Motor neuron (in vitro differentiated cells): ENCODE measurements around the gene NOP53. TPM values are rescaled to one million over a fixed set of nuclear protein-coding genes. Genes with fewer than 3 reads are reported as not detected.
A peak's percentile ranks its signal among the peaks of the same experiment; 100 is the strongest.

Source experiments
- ATAC-seq, 8 experiments: fragments of 200-7000 bp; cut with Tn5 transposase; replicated peaks in 6 of 8; 2 replicates each; pipeline ENCODE4 v1.8.0; 2021; ENCODE audit warnings: mild to moderate bottlenecking in 8 of 8, moderate library complexity in 8 of 8
- H3K27ac ChIP-seq, 2 donors: fragments of 250-450 bp; sonication (Bioruptor Pico); 2 replicates each; pipeline ENCODE4 v1.9.0; 2021; ENCODE audit warnings: antibody characterized with exemption in 2 of 2, mild to moderate bottlenecking in 2 of 2, moderate library complexity in 1 of 2
- H3K4me1 ChIP-seq, 2 donors: fragments of 250-450 bp; sonication (Bioruptor Pico); replicated peaks in 1 of 2; 2 replicates each; pipeline ENCODE4 v1.6.1; 2021; ENCODE audit warnings: antibody characterized with exemption in 2 of 2, mild to moderate bottlenecking in 2 of 2, moderate library complexity in 1 of 2
- H3K4me3 ChIP-seq, 5 donors: fragments of 250-450 bp; sonication (Bioruptor Pico); 2 replicates each; pipeline ENCODE4 v1.9.0; 2021; ENCODE audit warnings: antibody characterized with exemption in 5 of 5, mild to moderate bottlenecking in 5 of 5, moderate library complexity in 4 of 5
- WGBS, 10 experiments: fragments of 450-650 bp; shearing (Covaris generic); methylation state at CpG; one replicate each; pipeline ENCODE4 v1.0.0; 2022; 5-methylcytosine and 5-hydroxymethylcytosine counted together
- in situ Hi-C, 9 experiments: fragments of 400-800 bp; cut with MboI; loops; one replicate each; pipeline ENCODE4 v1.15.0; 2021; ENCODE audit warnings: low sequenced_read_pairs in 9 of 9, low pct_unique_long_range_greater_than_20kb in 2 of 9; ENCODE audit not compliant: unreplicated experiment in 9 of 9
- total RNA-seq, 8 experiments: library from RNA; unstranded; fragments of 300-600 nt; gene quantifications; 2 replicates each; pipeline versions ENCODE4 v1.2.3 to v1.2.4, GENCODE V29; 2022

Gene NOP53
- total RNA-seq: 100 to 1,000 TPM; 106 to 243 (median 168) TPM

- peak; percentile 44 to 78 (median 67) for ATAC-seq
- H3K4me3 ChIP-seq: peak within 1 kb of the TSS; percentile 93 to 99 (median 97)
- in situ Hi-C loops: loop anchor here in 2 of 9 experiments (25.0 kb wide), 2 partner anchors 308 to 458 kb away; no protein-coding TSS in a partner anchor
- H3K4me1 ChIP-seq: peaks cover 9 to 25% of the 10 kb centered on the region in 2 donors
- peak within 1 kb of the TSS; percentile 99 for H3K27ac ChIP-seq
- 0 to 30% (median 10%) methylated on average over 1 to 22 of the region's 53 CpGs; no CpG with 5 or more reads in 1 of the 10 experiments for WGBS, 10 experiments
Measured at GRCh38 chr19:47745010-47745901, at the start of gene NOP53. TSS of gene NOP53 (plus strand) at chr19:47745546. CDS start at chr19:47745560, 14 bp downstream.

- ATAC-seq: no peak
- in situ Hi-C loops: loop anchor here in 3 of 9 experiments (10.0 to 25.0 kb wide), 3 partner anchors 184 to 262 kb away; partner anchors contain the start of gene NAPA (in 1 of the 3)
- Histone ChIP-seq H3K4me3 (no peak overlapping the region), H3K27ac (no peak overlapping the region), H3K4me1 (peaks cover 0 to 6% of the 10 kb centered on the region in 2 donors)
- WGBS, 10 experiments: no CpG with 5 or more reads among the region's 8 CpGs
Measured at GRCh38 chr19:47696635-47697034, 48.7 kb upstream of the NOP53 start.

GRCh38 chr19:47697863-47698609 is 47.3 kb upstream of the NOP53 start:
- WGBS, 10 experiments: 0 to 100% (median 65%) methylated on average over 1 to 5 of the region's 21 CpGs; no CpG with 5 or more reads in 5 of the 10 experiments
- in situ Hi-C loops: loop anchor here in 3 of 9 experiments (10.0 to 25.0 kb wide), 3 partner anchors 186 to 263 kb away; partner anchors contain the start of gene NAPA (in 1 of the 3)
- H3K4me1 ChIP-seq: peaks cover 0 to 6% of the 10 kb centered on the region in 2 donors
- H3K4me3 ChIP-seq: no peak overlapping the region
- H3K27ac ChIP-seq: peak overlapping the region in 1 of 2 donors; percentile 65
- ATAC-seq: peak; percentile 69 to 94 (median 73)

- in situ Hi-C loops: loop anchor here in 3 of 9 experiments (10.0 to 25.0 kb wide), 3 partner anchors 186 to 264 kb away; partner anchors contain the start of gene NAPA (in 1 of the 3)
- peak in 2 of 8 experiments; percentile 3 to 5 for ATAC-seq
Measured at GRCh38 chr19:47698631-47699359, 46.6 kb upstream of the NOP53 start.

GRCh38 chr19:47699360-47699917 is 45.9 kb upstream of the NOP53 start:
- Histone ChIP-seq H3K27ac (peak overlapping the region in 1 of 2 donors; percentile 62), H3K4me3 (no peak overlapping the region), H3K4me1 (peaks cover 0 to 6% of the 10 kb centered on the region in 2 donors)
- in situ Hi-C loops: loop anchor here in 3 of 9 experiments (10.0 to 25.0 kb wide), 3 partner anchors 187 to 265 kb away; partner anchors contain the start of gene NAPA (in 1 of the 3)
- 17 to 100% (median 80%) methylated on average over 1 to 5 of the region's 9 CpGs; no CpG with 5 or more reads in 5 of the 10 experiments for WGBS, 10 experiments
- ATAC-seq: peak; percentile 24 to 70 (median 54)

More at GRCh38 chr19:47698631-47699359, 46.6 kb upstream of the NOP53 start:
- Histone ChIP-seq H3K4me3 (no peak overlapping the region), H3K27ac (peak overlapping the region in 1 of 2 donors; percentile 62), H3K4me1 (peaks cover 0 to 6% of the 10 kb centered on the region in 2 donors)
- WGBS, 10 experiments: 60 to 100% (median 100%) methylated on average over 1 to 7 of the region's 46 CpGs; no CpG with 5 or more reads in 7 of the 10 experiments

GRCh38 chr19:47700934-47701716 is 44.2 kb upstream of the NOP53 start:
- no peak for ATAC-seq

GRCh38 chr19:47701717-47702552 is 43.4 kb upstream of the NOP53 start:
- H3K4me1 ChIP-seq: peaks cover 0 to 6% of the 10 kb centered on the region in 2 donors
- 100% methylated on average over 1 of the region's 91 CpGs; no CpG with 5 or more reads in 9 of the 10 experiments for WGBS, 10 experiments
- peak in 2 of 8 experiments; percentile 6 to 8 for ATAC-seq
- no peak overlapping the region for H3K27ac ChIP-seq
- in situ Hi-C loops: loop anchor here in 2 of 9 experiments (25.0 kb wide), 1 partner anchor 265 kb away; no protein-coding TSS in a partner anchor
- no peak overlapping the region for H3K4me3 ChIP-seq

More at GRCh38 chr19:47700934-47701716, 44.2 kb upstream of the NOP53 start:
- in situ Hi-C loops: loop anchor here in 2 of 9 experiments (25.0 kb wide), 1 partner anchor 264 kb away; no protein-coding TSS in a partner anchor
- WGBS, 10 experiments: 76 to 100% (median 98%) methylated on average over 1 to 8 of the region's 43 CpGs; no CpG with 5 or more reads in 3 of the 10 experiments
- Histone ChIP-seq H3K4me3 (no peak overlapping the region), H3K27ac (no peak overlapping the region), H3K4me1 (peaks cover 0 to 6% of the 10 kb centered on the region in 2 donors)

GRCh38 chr19:47702671-47703070 is 42.7 kb upstream of the NOP53 start:
- ATAC-seq: no peak
- 85 to 100% (median 98%) methylated on average over 1 to 4 of the region's 18 CpGs; no CpG with 5 or more reads in 6 of the 10 experiments for WGBS, 10 experiments
- H3K27ac ChIP-seq: no peak overlapping the region
- no peak overlapping the region for H3K4me3 ChIP-seq
- in situ Hi-C loops: loop anchor here in 2 of 9 experiments (25.0 kb wide), 1 partner anchor 265 kb away; no protein-coding TSS in a partner anchor
- H3K4me1 ChIP-seq: peaks cover 0 to 6% of the 10 kb centered on the region in 2 donors

GRCh38 chr19:47703301-47703700 is 42.0 kb upstream of the NOP53 start:
- ATAC-seq: no peak
- Histone ChIP-seq H3K4me3 (no peak overlapping the region), H3K27ac (no peak overlapping the region), H3K4me1 (peaks cover 0 to 2% of the 10 kb centered on the region in 2 donors)
- WGBS, 10 experiments: 72 to 100% (median 89%) methylated on average over 2 to 5 of the region's 5 CpGs; no CpG with 5 or more reads in 4 of the 10 experiments
- in situ Hi-C loops: loop anchor here in 2 of 9 experiments (25.0 kb wide), 1 partner anchor 266 kb away; no protein-coding TSS in a partner anchor

GRCh38 chr19:47704024-47704423 is 41.3 kb upstream of the NOP53 start:
- 87 to 100% (median 97%) methylated on average over 2 to 11 of the region's 11 CpGs; no CpG with 5 or more reads in 3 of the 10 experiments for WGBS, 10 experiments
- ATAC-seq: no peak
- Histone ChIP-seq H3K27ac (no peak overlapping the region), H3K4me3 (no peak overlapping the region), H3K4me1 (peaks cover 0 to 2% of the 10 kb centered on the region in 2 donors)
- in situ Hi-C loops: loop anchor here in 2 of 9 experiments (25.0 kb wide), 1 partner anchor 267 kb away; no protein-coding TSS in a partner anchor
